ENCODE data around the gene DAGLB.
"Not testable (repeated sequence)": the region's sequence is repeated elsewhere in the genome, so short reads cannot be mapped to it uniquely, and the experiment has no call there.

Gene DAGLB

GRCh38 chr7:6430974-6431373 is 16.8 kb downstream of the DAGLB start:
- no peak for DNase-seq (ENCODE audit: low read depth in 2 of 2)

- DNase-seq (ENCODE audit: low read depth in 2 of 2), result no peak
These were observed 17.3 kb downstream of the DAGLB start for GRCh38 chr7:6430271-6430940.

- no peak for DNase-seq (ENCODE audit: low read depth in 2 of 2)
These were observed 21.8 kb downstream of the DAGLB start for GRCh38 chr7:6425948-6426347.

DNA sequence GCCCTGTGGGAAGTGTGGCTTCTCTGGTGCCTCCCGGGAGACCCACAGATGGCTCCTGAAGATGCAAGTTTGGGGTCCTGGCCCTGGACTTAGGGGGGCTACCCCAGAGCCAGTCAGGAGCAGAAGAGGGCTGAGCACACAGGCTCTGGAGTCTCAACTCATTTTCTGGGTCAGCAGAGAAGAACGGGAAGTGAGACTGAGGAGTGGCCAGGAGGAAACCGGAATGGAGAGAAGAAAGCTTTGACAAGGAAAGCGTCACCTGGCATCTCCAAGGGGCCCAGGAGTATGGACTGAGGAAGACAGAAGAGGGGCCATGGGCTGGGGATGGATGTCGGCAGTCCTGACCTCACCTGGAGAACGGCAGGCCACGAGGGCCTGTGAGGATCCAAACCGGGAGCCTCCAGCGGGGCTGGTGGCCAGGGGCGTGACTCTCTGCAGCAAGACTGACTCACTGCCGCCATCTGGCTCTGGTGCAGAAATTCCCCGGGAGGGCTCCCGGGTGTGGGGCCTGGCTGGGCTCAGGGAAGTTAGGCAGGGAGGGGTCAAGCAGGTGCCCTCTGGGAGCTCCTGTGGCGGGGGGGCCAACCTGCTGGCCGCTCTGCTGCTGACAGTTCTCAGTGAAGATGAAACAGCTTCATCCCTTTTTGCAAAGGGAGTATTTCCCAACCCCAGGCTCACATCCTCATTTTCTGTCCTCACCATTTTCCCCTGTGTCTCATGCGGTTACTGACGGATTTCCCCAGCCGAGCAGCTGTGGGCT is 23.6 kb downstream of the DAGLB start:
- DNase-seq (ENCODE audit: low read depth in 2 of 2), result no peak

DNA sequence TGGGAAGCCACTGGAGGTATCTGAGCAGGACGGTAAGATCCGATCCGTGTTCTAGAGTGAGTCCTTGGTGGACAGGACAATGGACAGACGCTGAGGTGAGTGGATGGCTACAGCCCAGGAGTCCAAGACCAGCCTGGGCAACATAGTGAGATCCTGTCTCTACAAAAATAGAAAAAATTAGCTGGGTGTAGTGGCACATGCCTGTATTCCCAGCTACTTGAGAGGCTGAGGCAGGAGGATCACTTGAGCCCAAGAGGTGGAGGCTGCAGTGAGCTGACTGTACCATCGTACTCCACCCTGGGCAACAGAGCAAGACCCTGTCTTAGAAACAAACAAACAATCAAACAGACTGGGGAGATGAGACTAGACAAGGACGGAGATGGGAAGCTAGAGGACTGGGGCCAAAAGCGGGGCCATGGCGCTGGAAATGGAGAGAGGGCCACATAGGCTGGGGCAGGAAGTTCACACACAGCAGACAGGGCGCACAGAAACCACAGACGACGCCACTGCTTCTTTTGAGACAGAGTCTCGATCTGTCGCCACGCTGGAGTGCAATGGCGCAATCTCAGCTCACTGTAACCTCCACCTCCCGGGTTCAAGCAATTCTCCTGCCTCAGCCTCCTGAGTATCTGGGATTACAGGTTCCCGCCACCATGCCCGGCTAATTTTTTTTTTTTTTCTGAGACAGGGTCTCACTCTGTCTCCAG is 24.7 kb downstream of the DAGLB start:
- no peak for DNase-seq (ENCODE audit: low read depth in 2 of 2)

DNA sequence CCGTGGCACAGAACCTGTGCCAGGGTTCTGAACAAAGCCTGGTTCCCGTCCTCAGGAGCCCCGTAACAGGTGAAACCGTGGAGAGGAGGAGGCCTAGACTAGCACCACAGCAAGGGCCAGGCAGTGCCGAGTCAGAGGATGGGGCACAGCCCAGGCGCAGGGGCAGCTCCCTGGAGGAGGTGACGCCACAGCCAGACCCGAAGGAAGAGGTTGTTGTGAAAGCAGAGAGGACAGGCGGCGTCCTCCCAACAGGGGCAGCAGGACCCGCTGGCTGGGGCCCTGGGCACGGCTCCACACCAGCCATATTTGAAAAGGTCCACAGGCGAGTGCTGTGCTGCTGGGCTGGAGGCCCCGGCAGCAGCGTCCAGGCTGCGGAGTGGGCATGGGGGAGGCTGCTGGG is 25.7 kb downstream of the DAGLB start:
- no peak for DNase-seq (ENCODE audit: low read depth in 2 of 2)

DNA sequence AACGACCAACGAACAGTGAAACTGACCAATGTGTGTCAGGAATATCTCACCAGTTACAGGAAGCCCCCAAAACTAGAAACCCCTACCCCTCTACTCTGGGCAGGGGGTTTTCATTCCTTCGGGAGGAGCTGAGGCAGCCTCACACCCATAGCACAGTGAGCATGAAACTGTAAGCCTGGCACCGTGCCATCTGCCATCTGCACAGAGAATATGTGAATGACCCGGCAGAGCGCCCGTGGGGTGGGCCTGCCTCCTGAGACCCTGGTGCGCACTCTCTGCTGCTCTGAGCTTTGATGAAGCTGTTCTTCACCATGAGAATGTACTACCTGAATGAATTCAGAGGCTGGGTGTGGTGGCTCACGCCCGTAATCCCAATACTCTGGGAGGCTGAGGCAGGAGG is 27.1 kb downstream of the DAGLB start:
- DNase-seq (ENCODE audit: low read depth in 2 of 2), result no peak

- no peak for DNase-seq (ENCODE audit: low read depth in 2 of 2)
These were observed 28.4 kb downstream of the DAGLB start for GRCh38 chr7:6419310-6419773.

GRCh38 chr7:6417408-6417807 is 30.3 kb downstream of the DAGLB start:
- no peak for DNase-seq (ENCODE audit: low read depth in 2 of 2)

DNA sequence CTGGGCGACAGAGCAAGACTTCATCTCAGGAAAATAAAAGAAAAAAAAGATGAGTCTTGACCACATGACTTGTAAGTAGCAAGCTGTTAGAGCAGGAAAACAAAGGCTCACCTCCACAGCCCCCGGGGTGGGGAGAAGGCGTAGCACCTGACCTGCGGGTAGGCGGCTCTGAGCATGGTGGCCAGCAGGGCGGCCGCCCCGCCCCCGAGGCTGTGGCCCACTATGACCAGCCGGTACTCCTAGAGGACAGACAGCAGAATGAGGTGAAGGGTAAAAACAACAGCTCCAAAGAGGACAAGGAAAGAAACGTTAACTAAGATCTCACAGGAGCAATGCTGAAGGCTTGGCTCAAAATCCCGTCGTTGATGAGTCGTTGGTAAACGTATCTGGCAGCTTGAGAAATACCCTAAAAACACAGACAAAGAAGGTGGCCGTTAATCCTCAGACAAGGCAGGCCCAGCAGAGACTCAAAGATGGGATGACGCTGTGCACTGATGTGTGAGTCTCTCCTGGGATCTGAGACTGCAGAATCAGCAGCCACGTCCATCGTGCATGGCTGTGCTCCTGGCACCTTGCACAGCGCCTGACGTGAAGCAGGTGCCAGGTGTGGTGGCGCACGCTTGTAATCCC is 31.1 kb downstream of the DAGLB start:
- no peak for DNase-seq (ENCODE audit: low read depth in 2 of 2)

GRCh38 chr7:6413637-6414036 is 34.1 kb downstream of the DAGLB start:
- DNase-seq (ENCODE audit: low read depth in 2 of 2), result no peak

- DNase-seq (ENCODE audit: low read depth in 2 of 2), result no peak
These were observed 37.6 kb downstream of the DAGLB start for GRCh38 chr7:6409944-6410693.

- DNase-seq (ENCODE audit: low read depth in 2 of 2), result no peak
These were observed 38.7 kb downstream of the DAGLB start for GRCh38 chr7:6409091-6409490.

DNA sequence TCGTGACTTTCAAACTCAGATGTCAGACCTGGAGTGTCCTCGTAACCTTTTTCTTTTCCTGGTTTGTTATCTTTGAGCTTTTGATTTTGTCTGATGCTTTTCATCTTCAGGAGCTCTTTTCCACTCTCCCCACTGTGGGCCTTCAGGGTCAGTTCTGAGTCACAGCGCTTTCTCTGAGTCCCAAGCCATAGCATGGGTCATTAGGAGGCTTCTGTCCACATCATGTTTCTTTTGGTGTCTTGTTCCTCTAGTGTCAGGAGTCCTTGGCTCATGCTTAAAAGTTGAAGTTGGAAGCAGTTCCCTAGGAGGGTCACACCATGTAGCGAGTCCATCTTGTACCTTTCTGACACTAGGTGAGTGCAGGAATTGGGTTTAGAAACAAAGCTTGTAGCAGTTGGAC is 40.3 kb downstream of the DAGLB start:
- no peak for DNase-seq (ENCODE audit: low read depth in 2 of 2)

- DNase-seq (ENCODE audit: low read depth in 2 of 2), result no peak
These were observed 41.6 kb downstream of the DAGLB start for GRCh38 chr7:6406121-6406520.

DNA sequence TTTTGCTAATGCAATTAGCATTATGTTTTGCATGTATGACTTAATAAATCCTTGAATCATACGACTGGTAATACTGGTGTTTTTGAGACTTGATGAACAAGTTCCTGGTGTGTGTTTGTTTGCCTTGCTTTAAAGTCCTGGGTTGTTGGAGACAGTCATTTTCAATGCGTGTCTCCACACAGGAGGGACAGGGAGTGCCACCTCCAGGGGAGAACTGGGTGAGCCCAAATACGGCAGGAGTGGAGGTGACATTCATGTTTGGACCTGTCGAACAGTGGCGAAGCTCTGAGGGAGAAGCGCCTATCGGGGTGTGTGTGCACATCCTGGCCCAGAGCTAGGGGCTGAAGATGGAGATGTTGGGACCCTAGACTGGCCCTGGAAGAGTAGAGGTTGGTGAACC is 43.8 kb downstream of the DAGLB start:
- no peak for DNase-seq (ENCODE audit: low read depth in 2 of 2)

DNA sequence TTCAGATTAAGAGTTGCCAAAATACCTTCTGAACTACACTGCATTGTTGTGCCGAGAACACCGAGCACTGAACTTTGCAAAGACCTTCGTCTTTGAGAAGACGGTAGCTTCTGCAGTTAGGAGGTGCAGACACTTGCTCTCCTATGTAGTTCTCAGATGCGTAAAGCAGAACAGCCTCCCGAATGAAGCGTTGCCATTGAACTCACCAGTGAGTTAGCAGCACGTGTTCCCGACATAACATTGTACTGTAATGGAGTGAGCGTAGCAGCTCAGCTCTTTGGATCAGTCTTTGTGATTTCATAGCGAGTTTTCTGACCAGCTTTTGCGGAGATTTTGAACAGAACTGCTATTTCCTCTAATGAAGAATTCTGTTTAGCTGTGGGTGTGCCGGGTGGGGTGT is 45.0 kb downstream of the DAGLB start:
- DNase-seq (ENCODE audit: low read depth in 2 of 2), result no peak

- DNase-seq (ENCODE audit: low read depth in 2 of 2), result no peak
These were observed 45.7 kb downstream of the DAGLB start for GRCh38 chr7:6402041-6402440.

DNA sequence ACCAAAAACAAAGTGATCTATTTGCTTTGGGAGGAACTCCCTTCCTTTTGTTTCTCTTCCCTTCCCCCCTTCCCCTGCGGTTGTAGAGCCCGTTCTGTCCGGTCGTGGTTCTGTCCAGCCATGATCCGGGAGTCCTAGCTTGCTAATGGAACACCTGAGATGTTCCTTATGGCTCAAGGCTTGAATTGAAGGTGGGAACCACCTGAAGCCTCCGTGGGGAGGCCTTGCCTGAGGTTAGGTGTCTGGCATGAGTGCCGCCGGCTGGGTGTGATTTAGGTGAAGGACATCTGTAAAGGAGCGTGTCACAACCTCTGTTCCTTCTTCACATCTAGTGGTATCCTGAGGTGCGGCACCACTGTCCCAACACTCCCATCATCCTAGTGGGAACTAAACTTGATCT is 46.2 kb downstream of the DAGLB start:
- DNase-seq (ENCODE audit: low read depth in 2 of 2), result no peak

GRCh38 chr7:6400243-6401105 is 47.3 kb downstream of the DAGLB start:
- not testable (repeated sequence) for DNase-seq (ENCODE audit: low read depth in 2 of 2)

DNA sequence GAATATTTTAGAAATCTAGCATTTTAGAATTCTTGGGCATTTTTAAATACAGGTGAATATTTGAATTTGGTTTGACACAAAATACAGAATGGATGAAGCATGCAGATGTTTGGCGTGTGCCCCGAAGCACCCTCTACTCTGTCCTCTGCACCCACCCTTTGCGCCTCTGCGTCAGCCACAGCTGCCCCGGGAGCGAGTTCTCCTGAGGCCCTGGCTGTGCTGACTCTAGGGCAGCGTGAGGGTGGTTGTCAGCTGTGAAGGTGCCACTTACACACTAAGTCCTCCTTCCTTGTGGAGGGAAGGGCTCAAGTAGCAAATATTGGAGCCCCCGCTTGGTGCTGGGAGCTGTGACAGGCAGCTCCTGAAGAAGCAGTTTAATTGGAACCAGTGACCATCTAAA is 48.4 kb downstream of the DAGLB start:
- DNase-seq (ENCODE audit: low read depth in 2 of 2), result no peak
